ENCODE data around the gene GPC6.

- TF ChIP-seq EZH2 (IDR thresholded peaks at IDR 0.05; ENCODE audit: low read length) = no peak
- TF ChIP-seq, protein P1, sequence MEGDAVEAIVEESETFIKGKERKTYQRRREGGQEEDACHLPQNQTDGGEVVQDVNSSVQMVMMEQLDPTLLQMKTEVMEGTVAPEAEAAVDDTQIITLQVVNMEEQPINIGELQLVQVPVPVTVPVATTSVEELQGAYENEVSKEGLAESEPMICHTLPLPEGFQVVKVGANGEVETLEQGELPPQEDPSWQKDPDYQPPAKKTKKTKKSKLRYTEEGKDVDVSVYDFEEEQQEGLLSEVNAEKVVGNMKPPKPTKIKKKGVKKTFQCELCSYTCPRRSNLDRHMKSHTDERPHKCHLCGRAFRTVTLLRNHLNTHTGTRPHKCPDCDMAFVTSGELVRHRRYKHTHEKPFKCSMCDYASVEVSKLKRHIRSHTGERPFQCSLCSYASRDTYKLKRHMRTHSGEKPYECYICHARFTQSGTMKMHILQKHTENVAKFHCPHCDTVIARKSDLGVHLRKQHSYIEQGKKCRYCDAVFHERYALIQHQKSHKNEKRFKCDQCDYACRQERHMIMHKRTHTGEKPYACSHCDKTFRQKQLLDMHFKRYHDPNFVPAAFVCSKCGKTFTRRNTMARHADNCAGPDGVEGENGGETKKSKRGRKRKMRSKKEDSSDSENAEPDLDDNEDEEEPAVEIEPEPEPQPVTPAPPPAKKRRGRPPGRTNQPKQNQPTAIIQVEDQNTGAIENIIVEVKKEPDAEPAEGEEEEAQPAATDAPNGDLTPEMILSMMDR (optimal IDR thresholded peaks at IDR 0.05 in 1 of 3, IDR thresholded peaks at IDR 0.05 in 1 of 3, conservative IDR thresholded peaks at IDR 0.05 in 1 of 3; ENCODE audit: extremely low read depth in 1 of 3, insufficient read depth in 2 of 3, low read length in 3 of 3) = no peak
These were observed 1092.9 kb downstream of the GPC6 start for GRCh38 chr13:94319501-94319900.

All from keratinocyte (primary cell).